ENCODE results near the gene C12orf50.
"Not testable (repeated sequence)": the region's sequence is repeated elsewhere in the genome, so short reads cannot be mapped to it uniquely, and the experiment has no call there.

The C12orf50 gene, protein sequence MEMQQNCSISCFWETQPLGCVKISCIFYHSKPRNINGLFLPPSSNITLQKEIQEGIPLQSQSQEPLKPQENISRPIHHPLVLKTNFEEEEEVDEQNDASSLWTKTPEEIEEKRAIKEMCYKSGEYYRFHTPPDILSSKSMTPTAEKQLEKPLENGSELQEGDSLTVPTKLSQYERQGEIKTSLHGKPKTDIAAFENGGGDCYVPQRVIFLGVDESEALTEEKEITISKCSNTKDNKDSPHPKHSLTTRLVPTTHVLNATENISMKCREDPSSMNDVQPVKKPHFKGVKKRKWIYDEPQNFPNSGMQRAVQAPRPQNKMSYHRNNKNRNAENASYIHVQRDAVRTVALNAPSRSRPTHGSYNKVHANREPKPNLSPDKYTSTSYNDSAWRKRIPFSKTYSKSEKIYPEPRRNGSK

DNA sequence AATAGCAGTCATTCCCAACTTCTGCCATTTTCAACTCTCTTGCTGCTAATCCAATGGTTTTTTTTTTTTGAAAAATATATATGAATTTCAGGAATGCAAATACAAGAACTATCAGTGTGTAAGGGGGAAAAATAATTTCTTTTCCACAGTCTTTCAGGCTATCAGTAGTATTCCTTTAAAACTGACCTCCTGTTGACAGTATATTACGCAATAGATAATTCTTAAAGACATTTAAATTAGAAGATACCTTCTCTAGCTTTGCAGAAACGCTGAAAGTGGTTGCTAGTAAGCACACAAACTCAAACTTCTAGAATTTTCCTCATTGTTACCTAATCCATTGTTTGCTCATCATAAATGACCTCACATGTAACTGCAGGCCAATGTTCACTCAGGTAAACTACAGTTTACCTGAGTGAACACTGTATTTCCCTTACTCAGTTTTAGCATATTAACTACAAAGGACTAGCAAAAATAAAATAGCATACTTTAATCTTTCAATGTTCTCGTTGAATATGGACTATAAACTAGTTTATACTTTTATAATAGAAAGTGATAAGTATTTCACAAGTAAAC lies at the start of gene C12orf50:
C12orf50 (minus strand) TSS at position 309 of the 573 bp plus-strand sequence. CDS start 2,439 bp downstream, outside the sequence.
- DNase-seq (ENCODE audit: low read depth, low spot score): no peak

DNA sequence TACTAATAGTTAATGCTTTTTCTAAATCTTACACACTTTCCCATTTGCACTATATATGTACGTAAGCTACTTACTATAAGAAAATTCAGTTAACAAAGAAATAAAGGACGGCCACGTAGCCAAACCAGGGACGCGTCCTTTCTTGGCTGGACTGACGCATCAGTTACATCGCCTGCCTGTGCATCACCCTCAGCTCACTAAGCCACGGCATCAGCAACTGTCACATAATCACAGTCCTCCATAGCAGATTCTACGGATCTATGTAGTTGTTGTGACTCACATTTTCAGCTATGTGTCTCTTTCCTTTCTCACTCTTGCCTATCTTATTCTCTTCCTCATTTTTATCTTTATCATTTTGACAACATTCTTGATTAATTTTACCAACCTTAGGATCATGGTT lies 38.1 kb upstream of the C12orf50 start:
- DNase-seq (ENCODE audit: low read depth, low spot score): no peak

DNA sequence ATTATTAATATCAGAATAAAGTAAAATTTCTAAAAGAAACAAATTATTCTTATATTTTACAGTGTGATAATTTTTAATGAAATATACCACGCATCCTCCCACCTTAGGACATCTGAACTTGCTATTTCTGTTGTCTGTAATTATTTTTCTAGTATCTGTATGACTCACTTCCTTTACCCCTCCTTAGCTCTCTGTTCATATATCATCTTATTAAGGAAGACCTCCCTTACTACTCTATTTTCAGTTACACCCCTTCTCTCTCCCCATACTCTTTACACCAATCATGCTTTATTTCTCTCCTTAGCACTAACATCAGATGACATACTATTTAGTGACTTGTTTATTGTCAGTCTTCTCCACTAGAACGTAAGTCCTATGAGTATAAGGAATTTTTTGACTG lies 34.2 kb upstream of the C12orf50 start:
- DNase-seq (ENCODE audit: low read depth, low spot score): no peak

DNA sequence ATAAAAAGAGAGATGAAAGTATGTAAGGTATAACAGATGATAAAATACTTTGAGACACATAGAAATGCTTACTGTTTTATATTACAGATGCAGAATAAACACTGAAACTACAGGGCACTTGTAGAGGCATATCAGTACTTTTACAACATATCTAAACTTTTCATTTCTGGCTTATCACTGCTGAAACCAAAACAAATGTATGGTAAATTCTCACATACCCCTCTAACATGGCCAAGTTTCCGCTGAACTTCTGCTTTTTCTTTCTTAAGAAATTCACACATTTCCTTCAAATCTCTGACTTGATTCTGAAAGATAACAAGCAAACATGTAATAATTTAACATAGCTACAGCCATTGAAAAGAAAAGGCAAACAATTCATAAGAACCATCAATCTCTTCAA lies 33.3 kb upstream of the C12orf50 start:
- DNase-seq (ENCODE audit: low read depth, low spot score): no peak

DNA sequence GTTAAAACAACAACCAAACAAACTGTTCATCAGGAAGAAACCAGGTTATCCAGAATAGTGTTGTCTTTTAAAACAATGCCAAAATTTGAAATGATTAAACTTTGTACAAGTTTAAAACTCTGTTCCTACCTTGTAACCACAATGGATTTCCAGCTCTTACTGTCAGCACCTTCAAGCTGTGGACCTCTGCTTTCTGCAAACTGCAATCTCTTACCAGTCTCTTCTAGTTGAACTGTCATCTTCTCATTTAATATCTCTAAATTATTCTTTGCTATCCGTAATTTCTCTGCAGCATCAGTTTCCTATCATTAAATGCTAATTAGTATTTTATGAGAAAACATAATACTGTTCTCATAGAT lies 29.5 kb upstream of the C12orf50 start:
- DNase-seq (ENCODE audit: low read depth, low spot score): no peak

DNA sequence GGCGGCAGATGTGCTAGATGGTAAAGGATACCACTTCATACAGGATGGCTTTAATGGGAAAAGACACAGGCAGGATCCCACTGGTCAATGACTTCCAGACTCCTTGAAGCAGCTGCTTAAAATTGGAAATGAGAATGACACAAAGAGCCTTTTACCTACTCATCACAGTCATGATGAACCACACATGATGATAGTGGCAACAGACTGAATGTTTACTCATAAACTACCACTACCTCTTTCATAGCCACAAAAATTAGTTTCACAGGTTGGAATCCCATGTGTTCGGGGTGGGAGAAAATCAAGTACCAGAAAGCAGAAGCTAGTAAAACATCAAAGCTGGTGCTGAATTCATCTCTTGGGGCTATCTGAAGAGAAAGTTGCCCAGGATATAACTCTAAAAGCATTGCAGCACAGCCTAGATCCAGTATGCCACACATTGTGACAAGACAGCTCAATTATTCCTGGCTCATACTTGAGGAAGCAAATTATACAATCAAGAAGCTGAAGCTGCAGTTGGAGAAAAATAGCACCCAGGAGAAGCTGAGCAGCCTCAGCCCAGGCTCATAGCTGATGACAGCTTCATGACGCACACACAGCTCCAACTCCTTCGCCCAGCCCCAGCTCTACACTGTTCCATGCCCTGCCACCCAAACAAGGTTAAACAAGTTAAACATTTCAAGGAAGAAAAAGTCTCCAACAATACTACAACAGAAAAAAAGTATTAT lies 29.0 kb upstream of the C12orf50 start:
- DNase-seq (ENCODE audit: low read depth, low spot score): peak; percentile 2

DNA sequence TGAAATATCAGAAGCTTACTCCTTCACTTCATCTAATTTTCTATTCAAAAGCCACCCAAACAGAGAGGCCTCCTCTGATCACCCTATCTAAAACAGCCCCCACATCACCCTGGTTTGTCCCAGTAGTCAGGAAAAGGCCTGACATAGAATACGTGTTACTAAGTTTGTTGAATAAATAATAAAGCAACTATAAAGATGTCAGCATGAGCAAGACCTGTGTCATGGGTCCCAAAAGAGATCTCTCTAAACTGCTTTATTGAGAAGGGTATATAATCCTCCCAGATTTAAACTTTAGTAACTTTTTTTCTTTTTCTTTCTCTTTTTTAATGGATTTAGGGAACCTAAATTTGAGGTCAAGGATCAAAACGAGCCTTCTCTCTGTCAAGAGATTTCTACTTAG lies 27.4 kb upstream of the C12orf50 start:
- no peak for DNase-seq (ENCODE audit: low read depth, low spot score)

DNA sequence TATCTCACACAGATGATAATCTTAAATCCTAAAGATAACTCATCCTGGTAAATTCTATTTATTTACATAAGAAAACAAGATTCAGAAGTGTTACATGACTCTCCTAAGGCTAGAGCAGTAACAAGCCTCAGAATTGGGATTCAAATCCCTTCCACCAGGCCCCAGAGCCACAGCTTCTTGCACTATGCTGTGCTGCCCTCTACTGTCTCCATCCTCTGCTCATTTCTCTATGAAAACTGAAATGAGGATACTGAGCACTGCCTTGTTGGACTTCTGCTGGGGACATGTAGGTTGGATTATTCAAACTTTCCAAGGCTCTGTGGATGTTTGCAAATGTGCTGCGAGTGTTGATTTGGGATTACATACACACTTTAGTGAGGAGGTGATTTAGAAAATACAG lies 23.5 kb upstream of the C12orf50 start:
- DNase-seq (ENCODE audit: low read depth, low spot score): peak; percentile 45

DNA sequence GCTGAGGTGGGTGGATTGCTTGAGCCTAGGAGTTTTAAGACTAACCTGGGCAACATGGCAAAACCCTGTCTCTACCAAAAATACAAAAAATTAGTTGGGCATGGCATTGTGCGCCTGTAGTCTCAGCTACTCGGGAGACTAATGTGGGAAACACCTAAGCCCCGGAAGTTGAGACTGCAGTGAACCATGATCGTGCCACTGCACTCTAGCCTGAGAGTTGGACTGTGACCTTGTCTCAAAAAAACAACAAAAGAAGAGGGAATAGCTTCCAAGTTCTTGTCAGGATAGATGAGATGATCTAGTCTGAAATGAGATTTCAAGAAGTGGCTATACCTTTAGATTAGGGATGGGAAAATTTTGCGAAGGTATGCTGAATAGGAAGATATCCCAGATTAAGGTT lies 14.8 kb upstream of the C12orf50 start:
- DNase-seq (ENCODE audit: low read depth, low spot score): no peak

DNA sequence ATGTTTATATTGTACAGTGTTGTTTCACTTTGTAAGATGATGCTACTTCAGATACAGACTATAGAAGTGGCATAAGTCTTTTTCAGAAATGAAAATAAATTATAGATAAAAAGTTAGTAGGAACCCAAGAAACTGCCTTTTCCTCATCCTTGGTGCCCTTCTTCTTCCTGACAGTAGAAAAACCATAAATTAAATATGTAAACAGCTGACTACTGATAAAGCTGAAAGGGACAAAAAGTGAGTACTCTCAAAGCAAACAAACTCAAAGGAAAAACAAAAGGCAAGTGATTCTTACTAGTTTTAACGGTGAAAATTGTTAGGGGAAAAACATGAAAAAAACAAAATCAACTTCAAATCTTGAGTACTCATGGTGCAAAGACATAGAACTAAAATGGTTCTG lies 8.6 kb upstream of the C12orf50 start:
- DNase-seq (ENCODE audit: low read depth, low spot score): no peak

DNA sequence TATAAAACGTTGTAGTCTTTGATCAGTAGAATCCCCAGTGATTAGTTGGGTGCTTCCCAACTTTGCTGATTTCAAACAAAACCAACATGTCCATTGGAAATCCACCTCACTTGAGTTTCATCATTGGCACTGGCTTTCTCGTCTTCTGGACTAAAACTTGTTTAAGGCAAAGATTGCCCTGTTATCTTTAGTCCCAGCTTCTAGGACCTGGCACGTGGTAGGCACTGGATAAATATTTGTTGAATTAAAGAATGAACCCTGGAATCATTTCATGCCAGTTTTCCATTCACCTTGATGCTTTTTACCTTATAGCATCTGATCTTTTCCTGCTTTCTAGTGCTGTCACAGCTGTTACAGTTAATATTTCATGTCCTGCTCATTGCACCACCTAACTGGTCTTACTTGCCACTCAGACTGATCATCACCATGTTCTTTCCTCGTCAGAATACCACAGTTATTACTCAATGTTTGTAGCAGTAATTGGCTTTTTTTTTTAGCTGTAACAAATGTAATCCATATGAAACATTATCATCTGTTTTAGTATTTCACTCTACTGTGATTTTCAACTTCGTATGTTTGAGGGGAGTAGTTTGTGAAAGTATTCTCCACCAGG lies 7.3 kb upstream of the C12orf50 start:
- DNase-seq (ENCODE audit: low read depth, low spot score): peak; percentile 20

DNA sequence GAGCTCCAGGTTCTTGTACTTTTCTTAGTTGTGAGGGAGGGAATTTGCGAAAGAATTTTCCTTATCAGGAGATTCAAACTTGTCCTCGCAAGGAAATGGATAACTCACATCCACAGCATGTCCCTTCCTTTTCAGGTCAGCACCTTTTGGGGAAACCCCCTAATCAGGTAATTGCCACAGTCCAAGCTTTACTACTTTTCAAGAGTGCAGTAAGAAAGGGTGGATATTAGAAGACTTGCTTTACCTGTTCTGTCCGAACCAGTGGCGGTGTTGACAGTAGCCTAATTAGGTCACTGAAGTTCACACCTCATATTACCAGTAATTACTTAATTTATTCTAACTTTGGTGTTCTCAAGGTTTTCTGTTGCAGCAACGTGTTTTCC lies 6.7 kb upstream of the C12orf50 start:
- DNase-seq (ENCODE audit: low read depth, low spot score): no peak

DNA sequence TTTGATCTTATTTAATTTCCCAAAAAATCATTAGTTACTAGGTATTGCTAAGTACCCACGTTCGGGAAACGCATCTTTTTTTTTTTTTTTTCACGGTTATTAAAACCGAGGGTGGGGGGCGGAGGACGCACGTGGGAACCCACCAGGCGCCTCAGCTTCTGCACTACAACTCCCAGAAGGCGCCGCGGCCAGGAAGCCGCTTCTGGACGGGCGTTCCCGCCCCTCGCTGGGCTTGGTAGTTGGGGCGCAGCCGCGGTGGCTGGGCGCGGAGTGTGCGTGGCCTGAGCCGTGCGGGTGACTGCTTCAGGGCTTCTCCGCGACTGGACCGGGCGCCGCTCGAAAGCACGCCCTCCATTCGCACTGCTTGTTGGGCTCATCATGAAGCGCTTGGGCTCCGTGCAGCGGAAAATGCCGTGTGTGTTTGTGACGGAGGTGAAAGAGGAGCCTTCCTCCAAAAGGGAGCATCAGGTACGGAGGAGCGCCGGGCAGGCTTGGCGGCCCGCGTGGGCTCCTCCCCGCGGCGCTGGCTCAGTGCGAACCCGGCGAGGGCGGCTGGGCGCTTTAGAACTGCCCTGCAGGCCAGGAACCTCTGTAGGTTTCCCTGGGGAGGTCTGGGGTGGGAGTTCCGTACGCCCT lies 6.2 kb upstream of the C12orf50 start:
- peak; percentile 94 for DNase-seq (ENCODE audit: low read depth, low spot score)

DNA sequence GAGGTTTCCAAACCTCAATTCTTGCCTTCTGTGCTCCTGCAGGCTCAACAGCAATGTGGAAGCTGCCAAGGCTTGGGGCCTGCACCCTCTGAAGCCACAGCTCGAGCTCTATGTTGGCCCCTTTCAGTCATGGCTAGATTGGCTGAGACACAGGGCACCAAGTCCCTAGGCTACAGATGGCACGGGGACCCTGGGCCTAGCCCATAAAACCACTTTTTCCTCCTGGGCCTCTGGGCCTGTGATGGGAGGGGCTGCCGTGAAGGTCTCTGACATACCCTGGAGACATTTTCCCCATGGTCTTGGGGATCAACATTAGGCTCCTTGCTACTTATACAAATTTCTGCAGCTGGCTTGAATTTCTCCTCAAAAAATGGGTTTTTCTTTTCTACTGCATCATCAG lies 2.0 kb upstream of the C12orf50 start:
- not testable (repeated sequence) for DNase-seq (ENCODE audit: low read depth, low spot score)

DNA sequence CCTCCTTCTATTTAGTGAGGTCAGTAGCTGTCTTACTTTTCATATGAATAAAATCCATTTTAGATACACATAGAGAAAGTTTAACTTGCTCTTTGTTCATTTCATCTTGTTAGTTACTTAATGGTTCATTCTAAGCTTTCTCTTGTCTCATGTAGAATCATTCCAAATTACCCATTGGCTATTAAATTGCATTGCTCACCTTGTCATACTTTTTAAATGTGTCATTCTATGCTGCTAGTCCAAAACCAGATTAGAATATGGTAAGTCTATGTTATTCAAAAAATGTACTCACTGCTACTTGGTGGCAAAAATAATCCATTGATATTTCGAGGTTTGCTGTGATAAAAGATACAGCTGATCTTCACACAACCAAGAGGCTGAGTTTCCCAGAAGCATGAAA lies 3.0 kb downstream of the C12orf50 start:
- DNase-seq (ENCODE audit: low read depth, low spot score): no peak

DNA sequence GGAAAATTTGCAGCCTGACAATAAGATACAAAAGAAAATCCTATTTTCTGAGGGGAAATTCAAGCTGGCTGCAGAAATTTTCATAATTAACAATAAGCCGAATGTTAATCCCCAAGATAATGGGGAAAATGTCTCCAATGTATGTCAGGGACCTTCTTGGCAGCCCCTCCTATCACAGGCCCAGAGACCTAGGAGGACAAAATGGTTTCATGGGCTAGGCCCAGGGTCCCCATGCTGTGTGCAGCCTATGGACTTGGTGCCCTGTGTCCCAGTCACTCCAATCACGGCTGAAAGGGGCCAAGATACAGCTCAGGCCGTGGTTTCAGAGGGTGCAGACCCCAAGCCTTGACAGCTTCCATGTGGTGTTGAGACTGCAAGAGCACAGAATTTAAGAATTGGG lies 11.2 kb downstream of the C12orf50 start:
- DNase-seq (ENCODE audit: low read depth, low spot score): no peak

DNA sequence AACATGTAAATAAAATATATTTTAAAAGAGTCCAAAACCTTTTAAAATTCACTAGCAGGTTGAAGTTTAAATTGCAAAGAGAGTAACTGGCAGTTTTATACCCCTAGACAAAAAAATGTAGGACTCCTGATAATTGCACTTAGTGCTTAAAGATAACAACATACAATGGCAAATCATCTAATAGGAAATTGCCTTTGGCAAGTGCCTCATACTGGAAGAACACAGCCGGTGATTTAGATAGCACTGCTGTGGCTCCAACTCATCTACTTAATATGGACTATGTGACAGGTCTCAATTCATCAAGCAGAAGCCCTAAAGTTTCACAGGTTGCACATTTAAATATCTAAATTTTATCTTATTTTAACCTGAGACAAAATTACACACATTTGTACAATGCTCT lies 13.4 kb downstream of the C12orf50 start:
- no peak for DNase-seq (ENCODE audit: low read depth, low spot score)

DNA sequence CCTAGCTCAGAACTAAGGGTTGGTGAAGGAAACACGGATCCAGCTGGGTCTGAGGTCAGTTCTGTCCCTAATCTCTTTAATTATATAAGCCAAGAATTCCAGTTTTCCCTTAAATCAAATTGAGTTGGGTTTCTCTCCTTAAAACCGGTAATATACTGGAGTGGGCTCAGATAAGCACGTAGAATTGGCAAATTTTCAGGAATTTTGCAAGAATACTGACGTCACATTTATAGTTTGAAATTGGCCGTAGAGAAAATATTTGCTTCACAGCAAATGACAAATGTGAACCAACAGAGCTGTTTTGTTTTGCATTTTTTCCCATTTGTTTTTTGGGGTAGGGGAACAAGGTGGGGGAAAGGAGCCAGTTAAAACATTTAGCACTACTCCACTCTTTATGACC lies 17.4 kb downstream of the C12orf50 start:
- DNase-seq (ENCODE audit: low read depth, low spot score): no peak

DNA sequence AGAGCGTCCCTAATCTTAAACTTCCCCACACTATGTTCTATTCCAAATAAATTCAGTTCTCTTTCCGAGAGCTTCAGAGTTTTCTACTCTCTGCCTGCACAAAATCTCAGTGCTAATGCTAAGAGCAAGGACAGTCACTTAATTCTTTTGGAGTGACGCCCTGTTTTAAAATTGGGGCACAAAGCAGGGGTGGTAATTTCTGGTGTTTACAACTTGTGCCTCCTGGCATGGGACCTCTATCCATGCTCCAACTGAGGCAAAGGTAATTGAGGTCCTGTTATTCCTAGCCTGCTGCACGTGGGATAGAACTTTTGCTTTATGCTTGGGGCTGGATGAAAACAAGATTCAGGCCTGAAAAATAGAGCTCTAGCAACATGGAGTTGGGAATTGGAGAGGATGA lies 22.9 kb downstream of the C12orf50 start:
- DNase-seq (ENCODE audit: low read depth, low spot score): no peak

DNA sequence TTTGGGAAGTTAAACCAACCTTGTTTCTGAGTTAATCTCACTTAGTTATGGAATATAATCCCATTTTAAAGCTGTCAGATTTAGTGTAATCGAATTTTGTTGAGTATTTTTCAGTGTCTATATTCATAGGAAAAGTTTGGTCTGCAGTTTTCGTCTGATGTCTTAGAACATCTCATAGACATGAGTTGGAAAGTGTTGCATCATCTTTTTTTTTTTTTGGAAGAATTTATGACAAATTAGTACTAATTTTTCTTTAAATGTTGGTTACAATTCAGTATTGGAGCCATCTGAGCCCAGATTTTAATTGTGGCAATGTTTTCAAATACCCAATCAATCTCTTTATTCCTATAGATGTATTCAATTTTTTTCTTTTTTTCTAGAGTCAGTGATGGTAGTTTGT lies 27.9 kb downstream of the C12orf50 start:
- no peak for DNase-seq (ENCODE audit: low read depth, low spot score)

DNA sequence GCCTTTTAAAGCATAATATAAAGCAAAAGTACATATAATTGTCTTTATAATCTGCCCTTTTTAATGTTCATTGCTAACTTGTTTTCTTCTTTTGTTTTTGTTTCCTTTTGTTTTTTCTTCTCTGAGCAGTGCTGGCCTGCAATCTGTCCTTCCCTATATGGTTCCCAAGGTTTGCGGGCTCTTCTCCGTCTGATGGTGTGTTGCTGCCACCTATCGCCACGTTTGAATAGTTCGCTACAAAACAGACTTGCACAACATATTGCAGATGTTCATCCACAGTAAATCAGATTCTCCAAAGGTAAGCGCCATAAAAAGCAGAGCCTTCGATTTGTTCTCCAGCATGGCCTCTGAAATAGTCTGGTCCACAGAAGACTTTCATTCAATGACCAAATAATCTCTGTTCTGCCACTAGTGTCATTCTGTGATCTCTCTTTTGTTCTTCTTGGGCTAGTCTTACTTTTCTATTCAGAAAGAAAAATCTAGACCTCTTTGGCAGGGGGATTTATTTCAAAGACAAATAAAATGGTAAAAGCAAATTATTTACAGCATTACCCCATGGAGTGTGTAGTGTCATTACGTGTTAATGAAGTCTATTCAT lies 33.5 kb downstream of the C12orf50 start:
- DNase-seq (ENCODE audit: low read depth, low spot score): peak; percentile 82

DNA sequence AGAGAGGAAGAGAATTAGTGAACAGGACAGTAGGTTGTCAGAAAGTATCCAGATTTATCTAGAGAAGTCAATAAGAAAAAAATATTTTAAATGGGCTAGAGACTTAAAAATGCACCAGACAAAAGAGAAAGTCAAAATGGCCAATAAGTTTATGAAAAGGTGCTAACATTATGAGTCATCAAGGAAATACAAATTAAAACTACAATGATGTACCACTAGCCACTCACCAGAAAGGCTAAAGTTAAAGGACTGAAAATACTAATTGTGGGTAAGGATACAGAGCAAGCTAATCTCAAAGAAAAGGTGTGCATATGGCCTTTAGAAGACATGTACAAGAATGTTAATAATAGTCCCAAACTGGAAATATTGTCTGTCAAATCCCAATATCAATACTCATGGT lies 37.7 kb downstream of the C12orf50 start:
- no peak for DNase-seq (ENCODE audit: low read depth, low spot score)
